GM19025 (cell line): Measurements from ENCODE around the gene CFAP90.

Experiments
- ATAC-seq: cut with Tn5 transposase; IDR thresholded peaks from one replicate; pipeline ENCODE4 v1.9.1; 2021; ENCODE audit warnings: mild to moderate bottlenecking, low read depth, moderate library complexity; ENCODE audit not compliant: unreplicated experiment

CFAP90 gene

GRCh38 chr5:7868773-7869473 is 18.0 kb upstream of the CFAP90 start, which contains the start of the genes FASTKD3 and MTRR:
Gene FASTKD3, minus strand, starts transcription at chr5:7869031. Its CDS starts 948 bp downstream, at chr5:7868083.
Gene MTRR, plus strand, starts transcription at chr5:7869148. Its CDS starts 1,647 bp downstream, at chr5:7870795.
- ATAC-seq = peak; percentile 98

- ATAC-seq = no peak
These were observed 17.5 kb upstream of the CFAP90 start for GRCh38 chr5:7868427-7868772.

GRCh38 chr5:7867260-7867659 is 16.3 kb upstream of the CFAP90 start:
- no peak for ATAC-seq

GRCh38 chr5:7866196-7866595 is 15.3 kb upstream of the CFAP90 start:
- ATAC-seq = no peak

GRCh38 chr5:7857926-7858632 is 7.1 kb upstream of the CFAP90 start:
- no peak for ATAC-seq

- ATAC-seq = no peak
These were observed 6.4 kb upstream of the CFAP90 start for GRCh38 chr5:7857361-7857760.

GRCh38 chr5:7856855-7857254 is 5.9 kb upstream of the CFAP90 start:
- ATAC-seq = no peak

- ATAC-seq = no peak
These were observed 4.7 kb upstream of the CFAP90 start for GRCh38 chr5:7855611-7856010.

GRCh38 chr5:7852988-7853387 is 2.1 kb upstream of the CFAP90 start:
- ATAC-seq = no peak

GRCh38 chr5:7852542-7852941 is 1.6 kb upstream of the CFAP90 start:
- ATAC-seq = no peak

- ATAC-seq = no peak
These were observed 820 bp upstream of the CFAP90 start for GRCh38 chr5:7851617-7852289.

GRCh38 chr5:7851240-7851592 is 283 bp upstream of the CFAP90 start:
- no peak for ATAC-seq

GRCh38 chr5:7849681-7850394 is 1.1 kb downstream of the CFAP90 start:
- no peak for ATAC-seq

GRCh38 chr5:7848296-7848695 is 2.6 kb downstream of the CFAP90 start:
- no peak for ATAC-seq

- no peak for ATAC-seq
These were observed 4.6 kb downstream of the CFAP90 start for GRCh38 chr5:7846327-7846726.

- no peak for ATAC-seq
These were observed 5.4 kb downstream of the CFAP90 start for GRCh38 chr5:7845557-7845956.

GRCh38 chr5:7844901-7845300 is 6.0 kb downstream of the CFAP90 start:
- no peak for ATAC-seq

GRCh38 chr5:7842531-7842930 is 8.4 kb downstream of the CFAP90 start:
- ATAC-seq = no peak

GRCh38 chr5:7837403-7837802 is 13.5 kb downstream of the CFAP90 start:
- no peak for ATAC-seq

GRCh38 chr5:7834982-7835381 is 16.0 kb downstream of the CFAP90 start:
- no peak for ATAC-seq

GRCh38 chr5:7828269-7828668 is 22.7 kb downstream of the CFAP90 start:
- no peak for ATAC-seq
